Stimulated activated CD4-positive, alpha-beta T cell treated with anti-CD3 and anti-CD28 coated beads, Interleukin-2, amount 100 ng/mL, for 48 hours (primary cell): Measurements from ENCODE around the gene PRSS38.
"Not testable (repeated sequence)": the region's sequence is repeated elsewhere in the genome, so short reads cannot be mapped to it uniquely, and the experiment has no call there.

Experiments used
- DNase-seq, 2 donors: peaks; one replicate each; pipeline ENCODE4 v3.0.0-alpha.2; 2020

PRSS38 gene

GRCh38 chr1:227846265-227846858 lies 30.9 kb downstream of the PRSS38 start:
- no peak for DNase-seq

- DNase-seq, result not testable (repeated sequence)
These were observed 31.6 kb downstream of the PRSS38 start for GRCh38 chr1:227847046-227847445.

GRCh38 chr1:227848430-227848932 lies 33.0 kb downstream of the PRSS38 start:
- DNase-seq, result no peak

GRCh38 chr1:227849251-227849650 lies 33.8 kb downstream of the PRSS38 start:
- DNase-seq, result no peak

- no peak for DNase-seq
These were observed 38.7 kb downstream of the PRSS38 start for GRCh38 chr1:227854189-227854588.

GRCh38 chr1:227855687-227856086 lies 40.2 kb downstream of the PRSS38 start:
- DNase-seq, result no peak

GRCh38 chr1:227856147-227856858 lies 40.8 kb downstream of the PRSS38 start:
- DNase-seq, result no peak

- no peak for DNase-seq
These were observed 49.4 kb downstream of the PRSS38 start for GRCh38 chr1:227864882-227865281.

- DNase-seq, result no peak
These were observed 53.9 kb downstream of the PRSS38 start for GRCh38 chr1:227869279-227869842.

- no peak for DNase-seq
These were observed 54.4 kb downstream of the PRSS38 start for GRCh38 chr1:227869851-227870305.

GRCh38 chr1:227870366-227870765 lies 54.9 kb downstream of the PRSS38 start:
- DNase-seq, result no peak

- not testable (repeated sequence) for DNase-seq
These were observed 56.4 kb downstream of the PRSS38 start for GRCh38 chr1:227871892-227872291.

- not testable (repeated sequence) for DNase-seq
These were observed 62.3 kb downstream of the PRSS38 start for GRCh38 chr1:227877810-227878209.

GRCh38 chr1:227880342-227880924 lies 65.0 kb downstream of the PRSS38 start:
- no peak for DNase-seq

GRCh38 chr1:227883073-227883520 lies 67.6 kb downstream of the PRSS38 start:
- no peak for DNase-seq

GRCh38 chr1:227883641-227884301 lies 68.3 kb downstream of the PRSS38 start:
- no peak for DNase-seq

GRCh38 chr1:227884370-227885134 lies 69.1 kb downstream of the PRSS38 start:
- no peak for DNase-seq

GRCh38 chr1:227885135-227885647 lies 69.7 kb downstream of the PRSS38 start:
- no peak for DNase-seq

GRCh38 chr1:227885648-227886502 lies 70.4 kb downstream of the PRSS38 start:
- no peak for DNase-seq

- DNase-seq, result no peak
These were observed 71.1 kb downstream of the PRSS38 start for GRCh38 chr1:227886503-227886961.
